Adrenal gland (tissue), 5 donors: ENCODE data around the gene LRRC71.

Experiments
- CTCF ChIP-seq, 6 experiments: fragments of 450-650 bp in 4 of 6; fragments of 200-600 bp in 2 of 6; sonication (generic) in 1 of 6; IDR thresholded peaks; 1 replicate in 5 of 6; 2 replicates in 1 of 6; pipeline versions ENCODE4 v1.5.1 to v1.8.0; 2016 to 2021; ENCODE audit warnings: antibody characterized with exemption in 6 of 6, mild to moderate bottlenecking in 2 of 6, moderate library complexity in 1 of 6
- POLR2A ChIP-seq, 2 donors: fragments of 450-650 bp; IDR thresholded peaks; one replicate each; pipeline ENCODE4 v1.6.1; 2017; ENCODE audit warnings: antibody characterized with exemption in 2 of 2, mild to moderate bottlenecking in 2 of 2, moderate library complexity in 1 of 2
- donor health status: DM: no; HTN: no; CAD: no.

DNA sequence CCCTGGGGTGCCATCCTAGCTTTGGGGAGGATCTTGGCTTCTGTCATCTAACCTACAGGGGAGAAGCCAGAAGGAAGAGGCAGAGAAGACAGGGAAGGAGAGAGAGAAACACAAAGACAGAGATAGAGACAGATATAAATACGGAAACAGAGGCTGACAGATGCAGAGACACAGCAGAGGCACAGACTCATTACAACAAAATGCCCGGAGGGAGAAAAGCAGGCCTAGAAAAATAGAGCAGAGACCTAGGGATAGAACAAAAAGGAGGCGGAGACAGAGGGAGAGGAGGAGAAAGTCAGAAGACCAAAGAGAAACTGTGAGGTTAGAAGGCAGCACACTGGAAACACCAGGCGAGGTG, 25.0 kb upstream of the LRRC71 start:
- TF ChIP-seq CTCF (IDR thresholded peaks at IDR 0.05), result no peak
- TF ChIP-seq POLR2A (IDR thresholded peaks at IDR 0.05), result no peak
